ENCODE results near the gene PDGFRB. TPM values are rescaled to one million over a fixed set of nuclear protein-coding genes. Genes with fewer than 3 reads are reported as not detected.
A peak's percentile ranks its signal among the peaks of the same experiment; 100 is the strongest.

Gene PDGFRB
- total and polyA plus RNA-seq, 2 experiments from 2014 or later: 4.2 to 5.3 TPM

DNA sequence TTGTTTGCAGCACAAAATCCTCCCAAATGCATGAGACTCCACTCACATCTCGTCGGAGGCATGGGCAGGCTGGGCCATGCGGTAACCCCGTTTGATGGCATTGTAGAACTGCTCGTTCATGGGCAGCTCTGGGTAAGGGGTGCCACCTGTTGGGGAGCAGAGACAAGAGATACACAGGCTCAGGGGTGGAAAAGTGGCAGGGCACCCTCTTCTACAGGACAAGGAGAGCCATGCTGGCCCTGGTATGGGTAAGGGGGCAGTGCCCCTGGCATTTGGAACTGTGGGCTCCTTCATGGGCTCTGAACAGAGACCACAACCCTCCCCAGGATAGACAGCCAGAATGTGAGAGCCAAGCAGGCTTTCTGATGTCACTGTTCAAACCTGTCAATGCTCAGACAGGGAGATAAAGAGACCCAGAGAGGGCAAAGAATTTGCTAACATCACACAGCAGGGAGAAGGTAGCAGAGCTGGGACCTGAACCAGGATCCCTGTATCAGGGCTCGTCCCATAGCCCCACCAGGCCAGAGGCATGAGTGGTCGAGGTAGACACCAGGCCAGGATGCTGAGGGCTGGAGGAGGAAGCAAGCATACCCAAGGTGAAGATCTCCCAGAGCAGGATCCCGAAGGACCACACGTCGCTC lies 36.1 kb downstream of the PDGFRB start:
- Histone ChIP-seq H3K27ac (no peak overlapping the region), H3K4me3 (no peak overlapping the region), H3K4me1 (ENCODE audit: low read depth) (peaks cover 10% of the 10 kb centered on the region), H3K9me3 (ENCODE audit: low read depth) (no peaks in the 10 kb centered on the region), H3K36me3 (no peaks in the 10 kb centered on the region), H3K27me3 (no peaks in the 10 kb centered on the region)
- TF ChIP-seq, protein P1, sequence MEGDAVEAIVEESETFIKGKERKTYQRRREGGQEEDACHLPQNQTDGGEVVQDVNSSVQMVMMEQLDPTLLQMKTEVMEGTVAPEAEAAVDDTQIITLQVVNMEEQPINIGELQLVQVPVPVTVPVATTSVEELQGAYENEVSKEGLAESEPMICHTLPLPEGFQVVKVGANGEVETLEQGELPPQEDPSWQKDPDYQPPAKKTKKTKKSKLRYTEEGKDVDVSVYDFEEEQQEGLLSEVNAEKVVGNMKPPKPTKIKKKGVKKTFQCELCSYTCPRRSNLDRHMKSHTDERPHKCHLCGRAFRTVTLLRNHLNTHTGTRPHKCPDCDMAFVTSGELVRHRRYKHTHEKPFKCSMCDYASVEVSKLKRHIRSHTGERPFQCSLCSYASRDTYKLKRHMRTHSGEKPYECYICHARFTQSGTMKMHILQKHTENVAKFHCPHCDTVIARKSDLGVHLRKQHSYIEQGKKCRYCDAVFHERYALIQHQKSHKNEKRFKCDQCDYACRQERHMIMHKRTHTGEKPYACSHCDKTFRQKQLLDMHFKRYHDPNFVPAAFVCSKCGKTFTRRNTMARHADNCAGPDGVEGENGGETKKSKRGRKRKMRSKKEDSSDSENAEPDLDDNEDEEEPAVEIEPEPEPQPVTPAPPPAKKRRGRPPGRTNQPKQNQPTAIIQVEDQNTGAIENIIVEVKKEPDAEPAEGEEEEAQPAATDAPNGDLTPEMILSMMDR (IDR thresholded peaks at IDR 0.05; ENCODE audit: low read depth, low read length): no peak
- DNase-seq (ENCODE audit: low read depth in 1 of 2, low spot score in 1 of 2): no peak

DNA sequence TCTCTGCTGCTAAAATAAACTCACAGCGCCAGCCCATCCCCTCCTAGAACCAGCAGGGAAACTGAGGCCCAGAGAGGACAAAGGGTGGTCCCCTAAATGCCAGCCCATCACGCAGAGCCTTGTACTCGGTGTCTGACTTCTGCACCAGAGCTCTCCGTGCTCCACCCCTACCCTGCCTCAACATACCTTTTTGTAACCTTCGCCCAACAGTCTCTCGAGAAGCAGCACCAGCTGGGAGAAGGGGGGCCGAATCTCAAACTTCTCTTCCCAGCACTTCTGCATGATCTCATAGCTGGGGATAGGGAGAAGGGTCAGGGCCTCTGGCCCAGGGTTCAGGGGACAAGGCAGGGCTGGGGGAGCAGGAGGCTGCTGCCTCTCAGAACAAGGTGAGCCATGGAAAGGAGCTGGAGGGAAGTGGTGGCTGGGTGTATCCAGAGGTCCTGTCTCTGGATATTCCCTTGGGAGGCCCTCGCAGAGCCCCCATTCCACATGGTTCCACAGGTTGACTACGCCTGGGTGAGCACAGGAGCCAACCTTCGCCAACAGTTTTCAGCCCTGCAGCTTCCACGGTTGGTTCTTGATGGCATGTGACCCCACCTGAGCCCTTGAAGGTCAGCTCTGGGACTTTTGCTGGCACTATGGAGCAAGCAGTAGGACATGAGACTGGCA lies 37.0 kb downstream of the PDGFRB start:
- TF ChIP-seq, protein P1 (IDR thresholded peaks at IDR 0.05; ENCODE audit: low read depth, low read length): no peak
- H3K36me3 ChIP-seq: no peaks in the 10 kb centered on the region
- H3K27me3 ChIP-seq: no peaks in the 10 kb centered on the region
- H3K4me1 ChIP-seq (ENCODE audit: low read depth): peaks cover 10% of the 10 kb centered on the region
- no peak for DNase-seq (ENCODE audit: low read depth in 1 of 2, low spot score in 1 of 2)
- H3K4me3 ChIP-seq: no peak overlapping the region
- H3K27ac ChIP-seq: no peak overlapping the region
- H3K9me3 ChIP-seq (ENCODE audit: low read depth): no peaks in the 10 kb centered on the region

DNA sequence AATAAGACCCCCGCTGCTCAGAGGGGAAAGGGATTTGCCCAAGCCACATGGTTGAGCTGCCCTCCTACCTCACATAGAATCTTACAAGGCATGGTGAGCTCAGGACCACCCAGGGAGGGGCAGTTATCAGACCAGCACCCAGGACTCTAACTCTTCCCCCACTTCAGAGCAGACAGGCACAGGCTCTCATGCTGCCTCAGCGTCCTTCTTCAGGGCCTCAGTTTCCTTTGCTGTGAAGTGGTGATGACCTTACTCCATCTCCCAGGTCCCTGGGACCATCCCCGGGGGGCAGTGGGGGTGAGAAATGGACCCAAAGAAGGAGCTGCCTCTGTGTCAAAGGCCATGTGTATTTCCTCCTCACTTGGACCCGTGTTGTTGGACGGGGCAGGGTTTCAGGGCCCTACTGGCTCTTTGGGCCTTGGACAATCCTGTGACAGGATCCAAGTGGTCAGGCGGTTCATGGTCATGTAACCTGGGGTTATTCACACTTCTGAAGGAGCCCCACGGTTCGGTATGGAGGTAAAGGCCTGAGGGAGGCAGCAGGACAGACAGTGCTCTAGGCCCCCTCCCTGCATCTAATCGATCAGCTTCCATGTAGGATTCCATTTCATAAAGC lies 37.6 kb downstream of the PDGFRB start:
- DNase-seq (ENCODE audit: low read depth in 1 of 2, low spot score in 1 of 2): no peak
- Histone ChIP-seq H3K27ac (no peak overlapping the region), H3K27me3 (no peaks in the 10 kb centered on the region), H3K4me3 (no peak overlapping the region), H3K9me3 (ENCODE audit: low read depth) (no peaks in the 10 kb centered on the region), H3K4me1 (ENCODE audit: low read depth) (peaks cover 10% of the 10 kb centered on the region), H3K36me3 (no peaks in the 10 kb centered on the region)
- TF ChIP-seq, protein P1 (IDR thresholded peaks at IDR 0.05; ENCODE audit: low read depth, low read length): no peak

DNA sequence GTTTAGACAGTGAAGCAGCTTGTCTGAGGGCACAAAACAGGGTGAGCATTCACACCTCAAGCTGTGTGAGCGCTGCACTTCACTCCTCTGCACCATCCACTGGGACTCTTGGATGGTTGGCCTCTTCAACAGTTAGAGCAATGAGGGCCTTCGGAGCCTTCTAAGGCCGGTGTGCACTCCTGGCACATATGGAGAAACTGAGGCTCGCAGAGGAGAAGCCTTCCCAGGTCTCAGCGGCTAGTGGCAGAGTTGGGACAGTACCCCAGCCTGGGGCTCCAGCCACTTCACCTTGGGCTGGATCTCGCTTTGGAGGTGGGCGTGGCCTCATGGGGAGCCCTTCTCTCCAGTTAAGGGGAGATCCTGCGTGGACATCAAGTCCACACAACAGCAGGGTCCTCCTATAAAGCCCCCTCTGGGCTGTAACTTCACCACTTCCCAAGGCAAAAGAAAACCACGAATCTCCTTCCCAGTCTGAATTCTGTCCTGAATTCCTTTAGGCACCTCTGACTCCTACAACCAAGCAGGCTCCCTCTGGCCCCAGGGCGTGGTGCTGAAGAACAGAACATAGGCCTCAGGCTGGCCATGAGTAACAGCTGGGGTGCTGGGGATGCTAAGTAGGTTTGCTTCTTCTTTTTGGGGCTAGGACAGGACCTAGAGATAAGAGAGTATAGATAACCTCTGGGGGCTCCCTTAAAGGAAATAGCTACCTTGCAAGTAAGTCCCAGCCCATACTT lies 38.8 kb downstream of the PDGFRB start:
- no peaks in the 10 kb centered on the region for H3K27me3 ChIP-seq
- no peak for DNase-seq (ENCODE audit: low read depth in 1 of 2, low spot score in 1 of 2)
- H3K4me1 ChIP-seq (ENCODE audit: low read depth): peaks cover 10% of the 10 kb centered on the region
- TF ChIP-seq, protein P1 (IDR thresholded peaks at IDR 0.05; ENCODE audit: low read depth, low read length): no peak
- H3K36me3 ChIP-seq: no peaks in the 10 kb centered on the region
- H3K4me3 ChIP-seq: no peak overlapping the region
- H3K27ac ChIP-seq: no peak overlapping the region
- no peaks in the 10 kb centered on the region for H3K9me3 ChIP-seq (ENCODE audit: low read depth)

DNA sequence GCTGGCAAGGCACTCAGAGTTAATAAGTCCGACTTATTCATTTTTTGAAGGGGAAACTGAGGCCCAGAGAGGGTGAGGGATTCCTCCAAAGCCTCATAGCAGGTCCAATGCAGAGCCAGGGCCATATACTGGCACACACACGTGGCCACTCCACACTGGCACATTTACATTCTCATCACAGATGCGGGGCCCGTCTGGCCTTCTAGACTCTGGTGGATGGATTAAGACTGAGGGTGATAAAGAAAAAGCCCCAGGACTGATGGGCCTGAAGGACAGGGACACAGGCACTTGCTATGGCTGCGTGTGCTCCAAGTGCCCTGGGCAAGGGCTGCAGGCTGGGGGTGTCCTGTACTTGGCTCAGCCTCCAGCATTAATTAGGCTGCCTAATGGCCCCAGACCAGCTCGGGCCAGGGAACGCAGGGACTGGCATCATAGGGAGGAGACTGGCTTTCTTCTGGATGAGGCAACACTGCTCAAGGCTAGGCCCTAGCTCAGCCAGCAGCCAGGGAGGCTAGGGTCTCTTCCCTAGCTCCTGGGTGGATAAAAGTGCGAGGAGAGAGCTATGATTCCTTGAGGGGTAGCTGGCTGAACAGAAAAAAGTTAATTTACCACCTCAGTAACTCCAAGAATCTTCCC lies 40.8 kb downstream of the PDGFRB start:
- peak overlapping the region; percentile 35 for H3K27ac ChIP-seq
- H3K4me3 ChIP-seq: no peak overlapping the region
- TF ChIP-seq, protein P1 (IDR thresholded peaks at IDR 0.05; ENCODE audit: low read depth, low read length): no peak
- no peaks in the 10 kb centered on the region for H3K27me3 ChIP-seq
- H3K36me3 ChIP-seq: no peaks in the 10 kb centered on the region
- H3K4me1 ChIP-seq (ENCODE audit: low read depth): peaks cover 12% of the 10 kb centered on the region
- no peaks in the 10 kb centered on the region for H3K9me3 ChIP-seq (ENCODE audit: low read depth)
- DNase-seq (ENCODE audit: low read depth in 1 of 2, low spot score in 1 of 2): no peak

Data from cardiac muscle cell (in vitro differentiated cells and primary cell).